ENCODE results near the gene CACNA1C.
"Not testable (repeated sequence)": the region's sequence is repeated elsewhere in the genome, so short reads cannot be mapped to it uniquely, and the experiment has no call there.

The CACNA1C gene

DNA sequence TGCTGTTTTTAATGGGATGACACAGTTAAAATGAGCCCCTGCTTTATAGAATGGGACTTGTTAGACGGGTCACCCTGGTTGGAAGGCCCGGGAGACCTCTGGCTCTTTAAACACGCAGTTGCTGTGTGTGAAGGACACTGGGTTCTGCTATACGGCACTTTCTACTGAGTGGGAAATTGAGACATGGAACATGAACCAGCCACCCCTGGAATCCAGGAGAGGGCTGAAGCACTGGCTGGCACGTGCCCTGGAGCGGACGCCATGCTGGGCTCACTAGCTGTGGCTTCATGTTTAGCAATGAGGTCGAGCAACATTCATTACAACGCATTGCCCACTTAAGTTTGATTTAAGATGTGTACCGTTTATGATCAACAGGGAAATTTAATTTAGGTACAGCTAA, 23.9 kb downstream of the CACNA1C start:
- no peak for DNase-seq

GRCh38 chr12:2080604-2081003, 27.8 kb downstream of the CACNA1C start:
- no peak for DNase-seq

DNA sequence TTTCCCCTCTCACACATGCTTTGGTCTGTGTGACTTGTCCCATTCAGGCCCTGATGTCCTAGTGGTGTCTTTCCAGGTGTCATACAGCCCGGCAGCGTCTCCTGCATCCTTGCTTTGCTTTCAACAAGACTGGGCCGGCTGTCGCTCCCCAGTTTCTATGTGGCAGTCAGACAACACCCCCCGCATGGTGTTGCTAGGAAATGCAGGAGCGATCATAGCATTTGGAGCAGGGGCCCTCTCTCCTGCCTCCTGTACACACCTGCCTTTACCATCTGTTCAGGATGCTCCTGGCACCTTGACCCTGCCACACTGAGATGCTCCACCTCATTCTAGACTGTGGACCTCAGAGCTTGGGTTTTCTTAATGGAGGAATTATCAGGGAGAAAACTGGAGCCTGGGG, 29.5 kb downstream of the CACNA1C start:
- DNase-seq = no peak

DNA sequence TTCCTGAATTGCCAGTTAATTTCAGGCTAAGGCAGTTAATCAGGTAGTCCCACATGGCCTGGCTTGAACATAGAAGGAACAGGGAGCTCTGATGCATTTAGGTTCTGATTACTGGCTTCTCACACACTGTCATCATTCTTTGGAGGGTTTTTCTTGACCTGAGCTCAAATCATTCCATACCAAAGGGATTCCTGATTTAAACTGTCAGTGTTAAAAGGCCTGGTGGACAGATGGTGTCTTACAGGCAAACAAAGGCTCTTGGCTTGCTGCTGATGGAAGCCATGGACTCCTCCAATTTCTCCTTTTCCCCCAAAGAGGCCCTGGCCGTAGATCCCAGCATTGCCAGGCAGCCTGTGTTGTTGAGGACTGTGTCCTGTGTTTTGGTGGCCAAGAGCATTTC, 30.2 kb downstream of the CACNA1C start:
- DNase-seq = no peak

- no peak for DNase-seq
These were observed 30.8 kb downstream of the CACNA1C start for GRCh38 chr12:2083561-2083960.

DNA sequence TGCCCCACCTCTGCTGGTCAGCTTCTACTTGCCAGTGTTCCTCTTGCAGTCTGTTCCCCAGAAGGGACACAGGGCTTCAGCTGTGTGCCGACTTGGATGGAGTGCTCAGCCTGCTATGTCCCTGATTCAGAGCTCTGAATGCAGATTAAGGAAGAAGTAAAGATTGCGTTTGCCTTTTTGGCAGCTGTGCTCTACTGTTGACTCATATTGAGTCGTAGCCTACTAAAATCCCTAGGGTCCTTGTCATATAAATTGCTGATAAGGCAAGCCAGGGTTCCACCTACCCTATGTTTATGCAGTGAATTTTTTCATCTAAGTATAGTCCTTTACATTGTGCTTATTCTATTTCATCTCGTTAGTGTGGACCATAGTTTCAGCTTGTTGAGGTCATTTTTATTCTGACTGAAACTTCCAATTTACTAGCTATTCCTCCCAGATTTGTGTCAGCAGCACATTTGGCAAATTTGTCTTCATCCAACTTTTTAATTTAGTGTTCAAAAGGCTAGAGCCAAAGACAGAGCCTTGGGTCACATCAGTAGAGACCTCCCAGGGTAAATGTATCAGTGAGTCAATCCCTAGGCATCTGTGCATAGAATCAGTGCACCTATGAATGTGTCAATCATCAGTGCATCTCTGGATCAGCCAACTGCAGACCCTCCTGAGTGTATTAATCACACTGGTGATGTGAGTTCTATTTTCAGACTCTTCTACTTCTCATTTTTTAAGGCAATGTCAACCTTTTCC, 31.9 kb downstream of the CACNA1C start:
- no peak for DNase-seq

DNA sequence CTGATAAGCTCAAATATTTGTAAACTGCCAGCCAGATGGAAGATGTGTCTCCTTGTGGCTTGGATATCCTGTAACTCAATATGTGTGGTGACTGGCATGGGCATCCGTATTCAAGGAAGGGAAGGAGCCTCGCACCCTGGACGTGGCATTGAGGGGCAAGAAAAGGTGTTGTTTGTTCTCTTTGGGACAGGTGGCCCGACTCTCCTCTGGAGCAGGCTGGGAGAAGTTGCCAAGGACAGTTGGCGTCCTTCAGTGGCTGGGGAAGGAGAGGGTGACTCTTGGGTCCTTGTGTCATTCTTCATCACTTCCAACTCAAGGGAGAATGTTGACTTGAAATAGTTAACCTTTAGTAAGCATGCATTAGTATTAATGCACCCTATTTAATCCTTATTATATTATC, 39.6 kb downstream of the CACNA1C start:
- no peak for DNase-seq

DNA sequence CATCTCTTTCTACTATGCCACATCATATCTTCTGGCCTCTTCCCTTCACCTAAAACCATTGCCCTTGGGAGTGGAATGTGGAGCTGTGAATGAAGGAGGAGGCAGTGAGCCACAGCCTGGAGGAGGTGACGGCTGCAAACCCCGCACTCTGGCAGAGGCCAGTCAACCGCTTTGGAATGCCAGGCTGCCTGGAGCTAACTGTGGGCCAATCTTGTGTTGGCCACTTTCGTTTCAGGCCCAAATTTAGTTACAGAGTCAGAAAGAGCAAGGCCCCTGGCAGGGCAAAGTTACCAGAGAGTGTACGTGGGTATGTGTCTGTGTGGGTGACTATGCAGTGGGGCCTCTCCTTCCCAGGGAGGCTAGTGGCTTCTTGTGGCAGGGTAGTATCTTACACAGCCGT, 40.1 kb downstream of the CACNA1C start:
- DNase-seq = no peak

DNA sequence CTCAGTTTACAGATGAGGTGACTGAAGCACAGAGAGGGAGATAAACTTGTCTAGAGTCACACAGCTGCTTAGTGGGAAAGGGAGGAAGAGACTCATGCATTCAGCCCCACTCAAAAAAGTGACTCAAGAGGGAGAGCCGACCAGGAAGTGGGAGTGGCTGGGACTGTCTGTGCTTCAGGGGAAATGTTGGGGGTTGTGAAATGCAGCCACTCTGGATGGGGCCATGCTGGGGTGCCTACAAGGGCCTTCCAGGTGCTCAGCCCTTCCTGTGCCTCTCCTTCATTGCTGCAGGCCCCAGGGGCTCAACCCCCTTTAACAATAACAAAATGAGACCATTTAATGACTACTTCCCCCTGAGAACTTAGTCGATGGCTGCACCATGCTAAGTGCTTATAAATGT, 41.8 kb downstream of the CACNA1C start:
- DNase-seq = no peak

GRCh38 chr12:2095878-2096277, 43.1 kb downstream of the CACNA1C start:
- no peak for DNase-seq

- no peak for DNase-seq
These were observed 44.8 kb downstream of the CACNA1C start for GRCh38 chr12:2097617-2098016.

- DNase-seq = no peak
These were observed 46.1 kb downstream of the CACNA1C start for GRCh38 chr12:2098852-2099251.

DNA sequence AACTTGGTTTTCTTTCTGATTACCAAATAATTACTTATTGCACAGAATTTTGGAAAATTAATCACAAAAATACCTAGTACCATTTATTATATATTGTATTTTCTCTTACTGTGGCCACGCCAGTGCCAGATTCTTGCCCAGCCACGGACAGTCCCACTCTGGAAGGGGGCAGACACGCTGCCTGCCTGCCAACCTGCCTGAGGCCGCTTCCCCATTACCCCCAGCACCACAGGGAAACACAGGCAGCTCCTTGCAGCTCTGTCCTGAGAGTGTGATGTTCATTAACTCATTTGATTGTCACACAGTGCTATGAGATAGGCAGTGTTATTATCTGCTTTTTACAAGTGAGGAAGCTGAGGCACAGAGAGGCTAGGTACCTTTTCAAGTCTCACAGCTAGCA, 46.8 kb downstream of the CACNA1C start:
- DNase-seq = no peak

DNA sequence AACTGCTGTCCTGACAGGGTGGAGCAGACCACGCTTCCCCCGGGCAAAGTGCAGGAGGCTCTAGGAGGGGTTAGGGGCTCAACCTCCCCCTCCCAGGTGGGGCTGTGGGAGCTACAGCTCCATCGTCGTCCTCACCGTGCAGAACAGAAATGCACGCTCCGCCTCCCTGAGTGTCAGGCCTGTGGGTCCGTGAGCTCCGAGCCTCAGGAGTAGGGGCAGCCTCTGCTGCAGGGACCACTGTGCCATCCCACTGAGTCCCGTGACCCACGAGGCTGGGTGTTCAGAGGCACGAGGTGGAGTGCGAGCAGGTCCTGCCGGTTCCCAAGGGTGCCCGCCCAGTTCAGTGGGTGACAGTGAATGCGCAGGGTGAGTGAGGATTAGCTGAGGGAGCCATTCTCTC, 48.6 kb downstream of the CACNA1C start:
- no peak for DNase-seq

DNA sequence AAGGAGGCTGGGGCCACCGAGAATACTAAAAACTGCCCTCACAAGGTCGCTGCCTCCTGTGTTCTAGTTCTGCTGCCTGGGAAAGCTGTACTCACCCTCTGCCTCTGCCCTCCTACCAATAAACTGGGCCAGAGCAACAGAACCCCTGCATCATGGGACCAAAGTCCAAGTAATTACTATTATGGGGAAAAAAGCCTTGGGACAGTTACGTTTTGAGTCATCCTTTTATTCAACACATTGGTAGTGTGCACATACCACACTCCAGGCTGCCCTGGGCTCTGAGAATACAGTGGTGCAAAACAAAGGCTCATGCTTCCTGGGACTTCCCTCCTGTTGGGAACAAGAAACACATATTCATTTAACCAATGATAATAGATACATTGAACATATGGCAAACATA, 49.0 kb downstream of the CACNA1C start:
- no peak for DNase-seq

DNA sequence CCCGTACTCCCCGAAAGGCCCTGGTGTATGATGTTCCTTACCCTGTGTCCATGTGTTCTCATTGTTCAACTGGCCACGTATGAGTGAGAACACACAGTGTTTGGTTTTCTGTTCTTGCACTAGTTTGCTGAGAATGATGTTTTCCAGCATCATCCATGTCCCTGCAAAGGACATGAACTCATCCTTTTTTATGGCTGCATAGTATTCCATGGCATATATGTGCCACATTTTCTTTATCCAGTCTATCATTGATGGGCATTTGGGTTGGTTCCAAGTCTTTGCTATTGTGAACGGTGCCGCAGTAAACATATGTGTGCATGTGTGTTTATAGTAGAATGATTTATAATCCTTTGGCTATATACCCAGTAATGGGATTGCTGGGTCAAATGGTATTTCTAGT, 49.9 kb downstream of the CACNA1C start:
- not testable (repeated sequence) for DNase-seq

- not testable (repeated sequence) for DNase-seq
These were observed 52.6 kb downstream of the CACNA1C start for GRCh38 chr12:2105387-2105786.

DNA sequence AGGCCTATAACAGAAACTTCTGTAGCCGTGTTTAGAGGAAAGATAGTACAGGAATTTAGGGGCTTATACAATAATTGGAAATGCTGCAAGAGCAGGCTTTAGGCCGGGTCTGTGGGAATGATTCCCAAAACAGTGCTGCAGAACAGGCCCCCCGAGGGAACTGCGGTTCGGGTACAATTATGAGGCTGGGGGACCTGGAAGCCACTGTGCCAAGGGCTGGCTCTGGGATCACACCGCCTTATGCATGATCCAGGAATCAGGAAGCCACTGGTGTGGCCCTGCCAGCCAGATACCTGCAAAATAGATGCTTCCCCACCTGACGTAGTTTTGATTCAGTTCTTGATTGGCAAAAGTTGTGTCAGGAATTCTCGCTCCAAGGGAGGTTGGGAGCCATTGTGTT, 55.4 kb downstream of the CACNA1C start:
- DNase-seq = no peak

DNA sequence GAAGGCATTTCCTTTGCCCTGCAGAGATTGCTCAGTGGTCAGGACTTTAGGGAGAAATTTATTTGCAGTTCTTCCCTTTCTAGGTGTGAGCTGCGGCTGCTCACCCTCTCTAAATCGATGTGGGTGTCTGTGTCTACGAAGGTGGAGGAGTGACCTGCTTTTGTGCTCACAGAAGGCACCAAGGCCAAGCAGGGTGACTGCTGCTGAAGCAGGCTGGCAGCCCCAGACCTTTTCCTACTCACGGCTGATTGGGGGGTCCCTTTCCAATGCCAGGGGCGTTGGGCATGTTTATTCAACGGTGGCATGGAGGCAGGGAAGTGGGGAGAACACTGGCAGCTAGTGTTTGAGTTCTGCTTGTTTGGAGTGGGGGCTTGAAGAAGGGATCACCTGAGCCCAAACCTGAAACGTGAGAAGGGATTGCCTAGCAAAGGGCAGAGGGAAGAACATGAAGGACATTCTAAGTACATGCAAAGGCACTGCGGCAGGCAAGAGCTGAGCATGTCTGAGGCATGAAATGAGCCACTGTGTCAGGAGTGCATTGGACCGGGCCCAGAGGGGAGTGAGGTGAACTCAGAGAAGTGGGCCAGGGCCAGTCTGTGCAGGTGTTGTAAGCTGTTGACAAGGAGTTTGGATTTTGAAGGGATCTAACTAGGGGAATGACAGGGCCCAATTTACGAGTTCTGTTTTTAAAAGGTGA, 56.3 kb downstream of the CACNA1C start:
- no peak for DNase-seq

DNA sequence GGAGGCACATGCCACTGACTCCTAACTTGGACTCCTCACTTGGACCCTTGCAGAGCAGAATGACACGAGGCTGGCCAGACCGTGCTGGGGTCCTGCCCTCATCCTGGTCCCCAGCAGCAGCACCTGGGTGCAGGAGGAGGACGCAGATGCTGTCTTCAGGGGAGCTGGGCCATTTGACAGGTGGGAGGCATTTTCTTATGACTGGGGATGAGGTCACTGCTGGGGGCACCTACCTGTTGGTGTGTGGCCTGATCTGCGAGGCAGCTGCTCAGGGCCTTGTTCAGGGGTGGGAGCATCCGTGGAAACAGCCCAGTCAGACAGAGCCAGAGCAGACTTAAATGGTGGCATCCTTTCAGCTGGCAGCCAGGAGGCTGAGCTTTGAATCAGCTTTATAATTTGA, 57.3 kb downstream of the CACNA1C start:
- no peak for DNase-seq

DNA sequence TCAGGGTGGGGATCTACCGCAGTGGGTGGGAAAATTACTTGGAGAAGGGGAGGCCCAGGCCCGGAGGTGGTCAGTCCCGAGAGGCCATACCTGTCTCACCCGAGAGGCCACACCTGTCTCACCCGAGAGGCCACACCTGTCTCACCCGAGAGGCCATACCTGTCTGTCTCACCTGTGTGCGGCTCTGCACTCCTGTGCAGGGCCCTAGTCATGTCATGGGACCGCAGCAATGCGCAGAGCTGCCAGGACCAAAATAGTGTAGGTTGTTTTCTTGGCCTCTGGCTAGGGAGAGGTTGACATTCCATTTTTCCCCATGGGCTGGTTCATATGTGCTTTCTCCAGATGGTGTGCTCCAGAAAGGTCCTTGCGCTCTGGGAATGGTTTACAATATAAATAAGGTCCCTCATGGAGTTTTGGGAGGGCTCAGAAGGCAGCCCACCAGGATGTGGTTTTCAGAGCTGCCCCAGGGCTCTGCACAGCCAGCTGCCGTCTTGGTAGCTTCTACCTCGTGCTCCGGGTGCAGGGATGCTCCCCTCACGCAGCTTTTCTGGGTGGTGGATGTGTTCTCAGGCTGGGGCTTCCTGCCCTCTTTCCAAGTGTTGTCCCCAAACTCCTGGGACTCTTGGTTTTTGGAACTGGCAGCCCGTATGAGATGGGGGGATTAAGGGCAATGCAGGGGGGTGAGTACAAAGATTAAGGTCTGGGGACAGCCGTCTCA, 58.2 kb downstream of the CACNA1C start:
- DNase-seq = no peak

GRCh38 chr12:2111826-2112225, 59.0 kb downstream of the CACNA1C start:
- no peak for DNase-seq

GRCh38 chr12:2112401-2112800, 59.6 kb downstream of the CACNA1C start:
- DNase-seq = no peak

Measured in CD4-positive, alpha-beta T cell treated with Interleukin-10 for 1 hour (primary cell).